HFF-Myc (cell line): ENCODE results near the gene FNDC5.
"Not testable (repeated sequence)": the region's sequence is repeated elsewhere in the genome, so short reads cannot be mapped to it uniquely, and the experiment has no call there.

Experiments used
- DNase-seq: peaks from one replicate; pipeline ENCODE4 v3.0.0-alpha.2; 2011; ENCODE audit warnings: low read depth; ENCODE audit errors: extremely low read depth
- H3K4me3 ChIP-seq: replicated peaks from 2 replicates; pipeline ENCODE4 v1.5.1; 2011; ENCODE audit warnings: low read depth, mild to moderate bottlenecking, control low read depth, low read length
- CTCF ChIP-seq: IDR thresholded peaks from 2 replicates; pipeline ENCODE4 v1.5.1; 2012; ENCODE audit warnings: mild to moderate bottlenecking, low read depth, low read length, control low read depth; ENCODE audit errors: missing control alignments

The FNDC5 gene

DNA sequence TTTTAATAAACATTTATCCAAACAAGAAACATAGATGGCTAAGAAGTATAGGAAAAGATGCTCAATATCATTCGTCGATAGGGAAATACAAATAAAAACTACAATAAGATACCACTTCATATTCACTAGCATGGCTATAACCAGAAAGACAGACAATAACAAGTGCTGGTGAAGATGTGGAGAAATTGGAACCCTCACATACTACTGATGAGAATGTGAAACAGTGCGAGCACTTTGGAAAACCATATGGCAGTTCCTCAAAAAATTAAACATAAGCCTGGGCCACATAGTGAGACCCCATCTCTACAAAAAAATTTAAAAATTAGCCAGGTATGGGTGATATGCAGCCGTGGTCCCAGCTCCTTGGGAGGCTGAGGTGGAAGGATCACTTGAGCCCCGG, 39.6 kb upstream of the FNDC5 start:
- TF ChIP-seq CTCF: no peak
- DNase-seq: no peak

DNA sequence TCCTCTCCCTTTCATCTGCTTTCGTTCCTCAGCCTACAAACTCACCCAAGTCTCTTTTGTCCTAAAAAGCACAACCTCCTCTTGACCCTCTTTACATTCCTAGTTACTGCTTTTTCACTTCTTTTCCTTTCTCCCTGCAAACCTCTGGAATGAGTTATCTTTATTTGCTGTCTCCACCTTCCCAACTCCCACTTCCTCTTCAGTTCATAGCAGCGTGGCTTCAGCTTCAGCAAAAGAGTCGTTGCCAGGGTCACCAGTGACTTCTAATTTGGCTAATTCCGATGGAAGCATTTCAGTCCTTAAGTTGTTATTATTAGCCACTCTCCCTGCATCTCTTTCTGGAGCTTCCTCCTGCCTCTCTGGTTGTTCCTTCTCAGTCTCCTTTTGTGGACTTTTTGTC, 36.7 kb upstream of the FNDC5 start:
- TF ChIP-seq CTCF: no peak
- no peak overlapping the region for H3K4me3 ChIP-seq
- DNase-seq: no peak

More for the DNA sequence above, 39.6 kb upstream of the FNDC5 start:
- H3K4me3 ChIP-seq: no peak overlapping the region

- no peak for TF ChIP-seq CTCF
- H3K4me3 ChIP-seq: no peak overlapping the region
- DNase-seq: no peak
Observed at GRCh38 chr1:32906654-32907053, 35.9 kb upstream of the FNDC5 start.

DNA sequence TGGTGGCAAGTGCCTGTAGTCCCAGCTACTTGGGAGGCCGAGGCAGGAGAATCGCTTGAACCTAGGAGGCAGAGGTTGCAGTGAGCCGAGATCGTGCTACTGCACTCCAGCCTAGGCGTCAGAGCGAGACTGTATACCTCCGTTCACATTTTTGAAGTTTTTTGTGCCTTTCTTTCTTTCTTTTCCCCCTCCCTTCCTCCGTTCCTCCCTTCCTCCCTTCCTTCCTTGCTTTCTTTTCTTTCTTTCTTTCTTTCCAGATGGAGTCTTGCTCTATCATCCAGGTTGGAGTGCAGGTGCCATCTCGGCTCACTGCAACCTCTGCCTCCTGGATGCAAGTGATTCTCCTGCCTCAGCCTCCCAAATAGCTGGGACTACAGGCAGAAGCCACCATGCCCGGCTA, 34.9 kb upstream of the FNDC5 start:
- DNase-seq, H3K4me3 ChIP-seq: not testable (repeated sequence)

- no peak for DNase-seq
- no peak for TF ChIP-seq CTCF
- no peak overlapping the region for H3K4me3 ChIP-seq
Observed at GRCh38 chr1:32904797-32905196, 34.1 kb upstream of the FNDC5 start.

- no peak for TF ChIP-seq CTCF
- H3K4me3 ChIP-seq: no peak overlapping the region
- DNase-seq: no peak
Observed at GRCh38 chr1:32903991-32904785, 33.5 kb upstream of the FNDC5 start.

DNA sequence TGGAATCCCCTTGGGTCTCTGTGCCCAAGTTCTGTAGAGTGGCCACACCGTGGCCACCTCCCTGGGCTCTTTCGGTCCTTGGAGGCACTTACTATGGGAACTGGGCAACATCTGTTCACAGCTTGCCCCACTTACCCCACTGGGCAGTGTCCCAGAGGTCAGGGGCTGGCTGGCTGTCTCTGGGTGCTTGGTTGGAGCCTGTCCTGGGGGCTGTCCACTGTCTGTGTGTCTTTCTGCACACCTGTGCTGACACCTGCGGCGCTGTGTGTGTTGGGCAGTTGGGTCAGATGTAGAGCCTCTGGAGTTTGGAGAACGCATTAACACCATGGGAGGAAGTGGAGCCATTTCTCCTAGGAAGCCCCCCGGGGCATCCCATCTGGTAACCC, 31.8 kb upstream of the FNDC5 start:
- DNase-seq: no peak
- no peak for TF ChIP-seq CTCF
- H3K4me3 ChIP-seq: no peak overlapping the region
